ENCODE data around the gene KRT20. TPM values are rescaled to one million over a fixed set of nuclear protein-coding genes. Genes with fewer than 3 reads are reported as not detected.

Gene KRT20
- total RNA-seq, 1 donor from 2014 or later = not detected

GRCh38 chr17:40896916-40897455 is 11.9 kb upstream of the KRT20 start:
- no peak for DNase-seq (ENCODE audit: low read depth)

- DNase-seq (ENCODE audit: low read depth) = no peak
Observed at GRCh38 chr17:40895106-40895730, 10.2 kb upstream of the KRT20 start.

- DNase-seq (ENCODE audit: low read depth) = peak; percentile 71
Observed at GRCh38 chr17:40888196-40888720, 3.2 kb upstream of the KRT20 start.

GRCh38 chr17:40886090-40886489 is 1.0 kb upstream of the KRT20 start:
- peak; percentile 56 for DNase-seq (ENCODE audit: low read depth)

GRCh38 chr17:40883626-40884334 is 1.3 kb downstream of the KRT20 start:
- DNase-seq (ENCODE audit: low read depth) = no peak

GRCh38 chr17:40883031-40883430 is 2.0 kb downstream of the KRT20 start:
- DNase-seq (ENCODE audit: low read depth) = no peak

- DNase-seq (ENCODE audit: low read depth) = no peak
Observed at GRCh38 chr17:40879026-40879425, 6.0 kb downstream of the KRT20 start.

- DNase-seq (ENCODE audit: low read depth) = no peak
Observed at GRCh38 chr17:40878044-40878443, 7.0 kb downstream of the KRT20 start.

- DNase-seq (ENCODE audit: low read depth) = peak; percentile 14
Observed at GRCh38 chr17:40873801-40874200, 11.2 kb downstream of the KRT20 start.

GRCh38 chr17:40873255-40873654 is 11.8 kb downstream of the KRT20 start:
- no peak for DNase-seq (ENCODE audit: low read depth)

GRCh38 chr17:40872416-40872815 is 12.6 kb downstream of the KRT20 start:
- no peak for DNase-seq (ENCODE audit: low read depth)

- DNase-seq (ENCODE audit: low read depth) = no peak
Observed at GRCh38 chr17:40871316-40871715, 13.7 kb downstream of the KRT20 start.

- DNase-seq (ENCODE audit: low read depth) = no peak
Observed at GRCh38 chr17:40870136-40870535, 14.9 kb downstream of the KRT20 start.

- DNase-seq (ENCODE audit: low read depth) = no peak
Observed at GRCh38 chr17:40866838-40867237, 18.2 kb downstream of the KRT20 start, which contains the start of gene KRT12. KRT12 (minus strand) TSS chr17:40867223; CDS start chr17:40867186, 37 bp downstream.

- no peak for DNase-seq (ENCODE audit: low read depth)
Observed at GRCh38 chr17:40864661-40865390, 20.2 kb downstream of the KRT20 start.

GRCh38 chr17:40862985-40863733 is 21.9 kb downstream of the KRT20 start:
- DNase-seq (ENCODE audit: low read depth) = no peak

GRCh38 chr17:40859536-40859935 is 25.5 kb downstream of the KRT20 start:
- peak; percentile 62 for DNase-seq (ENCODE audit: low read depth)

GRCh38 chr17:40858667-40859066 is 26.4 kb downstream of the KRT20 start:
- DNase-seq (ENCODE audit: low read depth) = peak; percentile 59

- DNase-seq (ENCODE audit: low read depth) = no peak
Observed at GRCh38 chr17:40857535-40857934, 27.5 kb downstream of the KRT20 start.

GRCh38 chr17:40854175-40854814 is 30.7 kb downstream of the KRT20 start:
- peak; percentile 96 for DNase-seq (ENCODE audit: low read depth)

- no peak for DNase-seq (ENCODE audit: low read depth)
Observed at GRCh38 chr17:40852364-40852763, 32.7 kb downstream of the KRT20 start.
